Activated T-helper 9 cell treated with anti-CD3 and anti-CD28 coated beads, Interleukin-2, amount 50 U/mL, for 16 hours (primary cell): ENCODE data around the gene SLC43A1.

ENCODE experiments used
- DNase-seq: peaks from one replicate; pipeline ENCODE4 v3.0.0-alpha.2; 2020; ENCODE audit warnings: low read depth

Gene SLC43A1

GRCh38 chr11:57497303-57498247 lies 17.9 kb downstream of the SLC43A1 start:
- no peak for DNase-seq

GRCh38 chr11:57496109-57496820 lies 19.2 kb downstream of the SLC43A1 start:
- no peak for DNase-seq

- peak; percentile 70 for DNase-seq
Observed at GRCh38 chr11:57493507-57494503, 21.7 kb downstream of the SLC43A1 start.

GRCh38 chr11:57491371-57492061 lies 24.0 kb downstream of the SLC43A1 start:
- DNase-seq = peak; percentile 34

- DNase-seq = no peak
Observed at GRCh38 chr11:57490456-57491248, 24.9 kb downstream of the SLC43A1 start.

- no peak for DNase-seq
Observed at GRCh38 chr11:57487920-57488659, 27.4 kb downstream of the SLC43A1 start.

- no peak for DNase-seq
Observed at GRCh38 chr11:57487021-57487778, 28.3 kb downstream of the SLC43A1 start.

- DNase-seq = no peak
Observed at GRCh38 chr11:57485217-57485990, 30.1 kb downstream of the SLC43A1 start.

GRCh38 chr11:57484141-57484710 lies 31.3 kb downstream of the SLC43A1 start:
- DNase-seq = no peak

GRCh38 chr11:57483562-57483918 lies 32.0 kb downstream of the SLC43A1 start:
- no peak for DNase-seq

GRCh38 chr11:57482782-57483561 lies 32.5 kb downstream of the SLC43A1 start:
- DNase-seq = peak; percentile 55

GRCh38 chr11:57481915-57482781 lies 33.4 kb downstream of the SLC43A1 start:
- DNase-seq = no peak

- DNase-seq = no peak
Observed at GRCh38 chr11:57481315-57481714, 34.2 kb downstream of the SLC43A1 start.

- DNase-seq = peak; percentile 51
Observed at GRCh38 chr11:57480409-57481137, 34.9 kb downstream of the SLC43A1 start.

GRCh38 chr11:57479911-57480310 lies 35.6 kb downstream of the SLC43A1 start:
- DNase-seq = no peak
